ENCODE results near the gene EPN2.

The EPN2 gene

DNA sequence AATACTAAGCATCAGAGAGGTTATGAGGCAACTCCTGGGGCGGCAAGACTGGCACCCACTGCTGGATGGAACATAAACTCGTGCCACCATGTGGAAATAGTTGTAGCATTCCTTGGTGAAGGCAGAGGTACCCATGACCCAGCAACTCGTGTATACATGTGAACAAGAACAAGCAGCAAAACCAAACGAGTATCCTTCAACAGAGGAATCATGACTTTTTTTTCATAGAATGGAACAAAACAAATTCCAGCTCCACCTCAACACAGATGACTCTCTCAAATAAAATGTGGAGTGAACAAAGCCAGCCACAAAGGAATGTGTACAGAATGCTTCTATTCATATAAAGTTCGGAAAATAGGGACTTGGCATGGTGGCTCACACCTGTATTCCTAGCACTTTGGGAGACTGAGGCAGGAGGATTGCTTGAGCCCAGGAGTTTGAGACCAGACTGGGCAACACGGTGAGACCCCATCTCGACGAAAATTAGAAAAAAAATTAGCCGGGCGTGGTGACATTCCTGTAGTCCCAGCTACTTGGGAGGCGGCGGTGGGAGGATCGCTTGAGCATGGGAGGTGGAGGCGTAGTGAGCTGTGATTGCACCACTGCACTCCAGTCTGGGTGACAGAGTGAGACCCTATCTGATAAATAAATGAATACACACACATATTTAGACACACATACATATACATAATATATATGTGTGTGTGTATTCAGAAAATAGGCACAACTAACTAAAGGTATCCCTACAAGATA, 90.0 kb downstream of the EPN2 start:
- TF ChIP-seq PAX5 (IDR thresholded peaks at IDR 0.05; ENCODE audit: insufficient read depth, low read length, severe bottlenecking), result no peak
- TF ChIP-seq POU2F2 (IDR thresholded peaks at IDR 0.05; ENCODE audit: low read depth, low read length), result no peak
- no peak for TF ChIP-seq POLR2A (IDR thresholded peaks at IDR 0.05; ENCODE audit: low read depth, low read length)
- no peak for TF ChIP-seq TAF1 (IDR thresholded peaks at IDR 0.05; ENCODE audit: low read depth, low read length)
- TF ChIP-seq SPI1 (IDR thresholded peaks at IDR 0.05; ENCODE audit: low read depth, low read length), result no peak
- no peak for TF ChIP-seq POLR2AphosphoS5 (IDR thresholded peaks at IDR 0.05; ENCODE audit: low read depth, low read length)
- FAIRE-seq (no peak), DNase-seq (ENCODE audit: insufficient read length, low spot score) (no peak)

GRCh38 chr17:19328441-19329061, 91.4 kb downstream of the EPN2 start:
- DNase-seq (ENCODE audit: insufficient read length, low spot score), result no peak

GRCh38 chr17:19329136-19329535, 92.0 kb downstream of the EPN2 start:
- no peak for DNase-seq (ENCODE audit: insufficient read length, low spot score)
- no peak for TF ChIP-seq POLR2AphosphoS5 (IDR thresholded peaks at IDR 0.05; ENCODE audit: low read depth, low read length)
- TF ChIP-seq SPI1 (IDR thresholded peaks at IDR 0.05; ENCODE audit: low read depth, low read length), result no peak
- TF ChIP-seq POU2F2 (IDR thresholded peaks at IDR 0.05; ENCODE audit: low read depth, low read length), result no peak
- no peak for TF ChIP-seq PAX5 (IDR thresholded peaks at IDR 0.05; ENCODE audit: insufficient read depth, low read length, severe bottlenecking)
- TF ChIP-seq POLR2A (IDR thresholded peaks at IDR 0.05; ENCODE audit: low read depth, low read length), result no peak
- TF ChIP-seq TAF1 (IDR thresholded peaks at IDR 0.05; ENCODE audit: low read depth, low read length), result no peak
- no peak for FAIRE-seq

More at GRCh38 chr17:19328441-19329061, 91.4 kb downstream of the EPN2 start:
- TF ChIP-seq TAF1 (IDR thresholded peaks at IDR 0.05; ENCODE audit: low read depth, low read length) (no peak), PAX5 (IDR thresholded peaks at IDR 0.05; ENCODE audit: insufficient read depth, low read length, severe bottlenecking) (no peak), POLR2A (IDR thresholded peaks at IDR 0.05; ENCODE audit: low read depth, low read length) (no peak), SPI1 (IDR thresholded peaks at IDR 0.05; ENCODE audit: low read depth, low read length) (no peak), POU2F2 (IDR thresholded peaks at IDR 0.05; ENCODE audit: low read depth, low read length) (no peak), POLR2AphosphoS5 (IDR thresholded peaks at IDR 0.05; ENCODE audit: low read depth, low read length) (no peak)
- FAIRE-seq, result no peak

GRCh38 chr17:19329839-19330238, 92.7 kb downstream of the EPN2 start:
- TF ChIP-seq TAF1 (IDR thresholded peaks at IDR 0.05; ENCODE audit: low read depth, low read length) (no peak), POLR2A (IDR thresholded peaks at IDR 0.05; ENCODE audit: low read depth, low read length) (no peak), SPI1 (IDR thresholded peaks at IDR 0.05; ENCODE audit: low read depth, low read length) (no peak), PAX5 (IDR thresholded peaks at IDR 0.05; ENCODE audit: insufficient read depth, low read length, severe bottlenecking) (no peak), POLR2AphosphoS5 (IDR thresholded peaks at IDR 0.05; ENCODE audit: low read depth, low read length) (no peak), POU2F2 (IDR thresholded peaks at IDR 0.05; ENCODE audit: low read depth, low read length) (no peak)
- DNase-seq (ENCODE audit: insufficient read length, low spot score), result no peak
- FAIRE-seq, result no peak

- DNase-seq (ENCODE audit: insufficient read length, low spot score), result no peak
- FAIRE-seq, result no peak
- no peak for TF ChIP-seq TAF1 (IDR thresholded peaks at IDR 0.05; ENCODE audit: low read depth, low read length)
- TF ChIP-seq POLR2A (IDR thresholded peaks at IDR 0.05; ENCODE audit: low read depth, low read length), result no peak
- TF ChIP-seq POLR2AphosphoS5 (IDR thresholded peaks at IDR 0.05; ENCODE audit: low read depth, low read length), result no peak
- TF ChIP-seq PAX5 (IDR thresholded peaks at IDR 0.05; ENCODE audit: insufficient read depth, low read length, severe bottlenecking), result no peak
- TF ChIP-seq SPI1 (IDR thresholded peaks at IDR 0.05; ENCODE audit: low read depth, low read length), result no peak
- TF ChIP-seq POU2F2 (IDR thresholded peaks at IDR 0.05; ENCODE audit: low read depth, low read length), result no peak
These were observed 93.1 kb downstream of the EPN2 start for GRCh38 chr17:19330271-19330670.

DNA sequence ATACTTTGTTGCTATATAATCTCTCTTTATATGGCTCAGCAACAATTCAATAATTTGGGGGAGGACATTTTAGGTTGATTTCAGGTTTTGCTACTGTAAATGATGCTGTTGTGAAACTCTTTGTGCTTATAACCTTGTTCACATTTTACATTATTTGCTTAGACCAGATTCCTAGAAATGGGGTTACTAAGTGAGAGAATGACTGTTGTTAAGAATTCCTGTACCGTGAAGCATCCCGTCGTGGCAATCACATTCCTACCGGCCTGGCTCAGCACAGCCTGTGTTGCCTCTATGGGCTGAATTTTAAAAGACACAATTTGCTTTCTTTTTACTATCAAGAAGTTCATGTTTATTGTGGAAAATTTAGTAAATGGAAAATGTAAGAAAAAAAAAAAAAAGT, 94.0 kb downstream of the EPN2 start:
- FAIRE-seq, result no peak
- TF ChIP-seq POLR2A (IDR thresholded peaks at IDR 0.05; ENCODE audit: low read depth, low read length) (no peak), POLR2AphosphoS5 (IDR thresholded peaks at IDR 0.05; ENCODE audit: low read depth, low read length) (no peak), SPI1 (IDR thresholded peaks at IDR 0.05; ENCODE audit: low read depth, low read length) (no peak), TAF1 (IDR thresholded peaks at IDR 0.05; ENCODE audit: low read depth, low read length) (no peak), PAX5 (IDR thresholded peaks at IDR 0.05; ENCODE audit: insufficient read depth, low read length, severe bottlenecking) (no peak), POU2F2 (IDR thresholded peaks at IDR 0.05; ENCODE audit: low read depth, low read length) (no peak)
- DNase-seq (ENCODE audit: insufficient read length, low spot score), result no peak

DNA sequence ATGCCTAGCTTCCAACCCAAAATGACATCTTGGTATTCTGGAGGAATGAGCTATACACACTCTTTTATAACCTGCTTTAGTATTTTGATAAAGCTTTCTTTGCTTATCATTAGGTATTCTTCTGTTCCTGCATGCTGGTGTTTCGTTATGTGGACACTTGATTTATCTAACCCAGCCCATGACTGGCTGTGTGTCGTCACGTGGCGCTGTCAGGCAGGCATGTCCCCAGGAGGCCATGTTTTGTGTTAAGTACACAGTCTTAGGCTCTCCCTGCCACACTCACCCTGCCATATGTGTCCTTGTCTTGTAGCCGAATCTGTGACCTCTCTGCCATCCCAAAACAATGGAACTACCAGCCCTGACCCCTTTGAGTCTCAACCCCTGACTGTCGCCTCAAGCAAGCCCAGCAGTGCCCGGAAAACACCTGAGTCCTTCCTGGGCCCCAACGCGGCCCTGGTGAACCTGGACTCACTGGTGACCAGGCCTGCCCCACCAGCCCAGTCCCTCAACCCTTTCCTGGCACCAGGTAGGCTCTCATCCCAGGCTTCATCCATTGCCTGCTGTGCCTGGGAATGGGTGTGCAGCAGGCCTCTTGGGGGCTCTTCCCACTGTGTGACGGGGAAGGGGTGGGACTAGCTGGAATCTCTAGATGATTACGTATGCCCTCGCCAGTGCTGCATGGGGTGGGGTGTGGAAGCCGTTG, 94.5 kb downstream of the EPN2 start:
- no peak for FAIRE-seq
- DNase-seq (ENCODE audit: insufficient read length, low spot score), result no peak
- TF ChIP-seq POLR2AphosphoS5 (IDR thresholded peaks at IDR 0.05; ENCODE audit: low read depth, low read length) (no peak), TAF1 (IDR thresholded peaks at IDR 0.05; ENCODE audit: low read depth, low read length) (no peak), PAX5 (IDR thresholded peaks at IDR 0.05; ENCODE audit: insufficient read depth, low read length, severe bottlenecking) (no peak), POU2F2 (IDR thresholded peaks at IDR 0.05; ENCODE audit: low read depth, low read length) (no peak), POLR2A (IDR thresholded peaks at IDR 0.05; ENCODE audit: low read depth, low read length) (no peak), SPI1 (IDR thresholded peaks at IDR 0.05; ENCODE audit: low read depth, low read length) (no peak)

GRCh38 chr17:19332371-19333131, 95.4 kb downstream of the EPN2 start:
- TF ChIP-seq SPI1 (IDR thresholded peaks at IDR 0.05; ENCODE audit: low read depth, low read length) (no peak), TAF1 (IDR thresholded peaks at IDR 0.05; ENCODE audit: low read depth, low read length) (no peak), POLR2AphosphoS5 (IDR thresholded peaks at IDR 0.05; ENCODE audit: low read depth, low read length) (no peak), PAX5 (IDR thresholded peaks at IDR 0.05; ENCODE audit: insufficient read depth, low read length, severe bottlenecking) (no peak), POLR2A (IDR thresholded peaks at IDR 0.05; ENCODE audit: low read depth, low read length) (no peak), POU2F2 (IDR thresholded peaks at IDR 0.05; ENCODE audit: low read depth, low read length) (no peak)
- FAIRE-seq, result peak; percentile 50
- no peak for DNase-seq (ENCODE audit: insufficient read length, low spot score)

Data from GM12891 (cell line).